GM19099 (cell line): ENCODE data around the gene CSMD2.

Experiments used
- POLR2A ChIP-seq: IDR thresholded peaks from 3 replicates; pipeline ENCODE4 v1.6.1; 2011; ENCODE audit warnings: low read depth; ENCODE audit not compliant: insufficient read length; ENCODE audit errors: extremely low read depth

CSMD2 gene

DNA sequence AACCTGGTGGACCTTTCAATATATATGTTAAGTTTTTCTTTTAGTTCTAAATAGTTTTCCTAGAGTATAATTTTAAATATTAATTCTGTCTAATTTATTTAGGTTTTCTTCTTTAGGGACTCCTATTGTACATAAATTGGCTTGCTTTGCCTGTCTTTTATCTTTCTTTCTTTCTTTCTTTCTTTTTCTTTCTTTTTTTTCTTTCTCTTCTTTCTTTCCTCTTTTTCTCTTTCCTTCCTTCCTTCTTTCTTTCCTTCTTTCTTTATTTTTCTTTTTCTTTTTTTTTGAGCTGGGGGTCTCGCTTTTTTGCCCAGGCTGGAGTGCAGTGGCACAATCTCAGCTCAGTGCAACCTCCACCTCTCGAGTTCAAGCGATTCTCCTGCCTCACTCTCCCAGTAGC is 657.4 kb downstream of the CSMD2 start:
- TF ChIP-seq POLR2A: no peak

GRCh38 chr1:33503506-33503905 is 661.5 kb downstream of the CSMD2 start:
- TF ChIP-seq POLR2A: no peak

GRCh38 chr1:33502726-33503125 is 662.3 kb downstream of the CSMD2 start:
- no peak for TF ChIP-seq POLR2A

GRCh38 chr1:33501774-33502173 is 663.3 kb downstream of the CSMD2 start:
- no peak for TF ChIP-seq POLR2A

DNA sequence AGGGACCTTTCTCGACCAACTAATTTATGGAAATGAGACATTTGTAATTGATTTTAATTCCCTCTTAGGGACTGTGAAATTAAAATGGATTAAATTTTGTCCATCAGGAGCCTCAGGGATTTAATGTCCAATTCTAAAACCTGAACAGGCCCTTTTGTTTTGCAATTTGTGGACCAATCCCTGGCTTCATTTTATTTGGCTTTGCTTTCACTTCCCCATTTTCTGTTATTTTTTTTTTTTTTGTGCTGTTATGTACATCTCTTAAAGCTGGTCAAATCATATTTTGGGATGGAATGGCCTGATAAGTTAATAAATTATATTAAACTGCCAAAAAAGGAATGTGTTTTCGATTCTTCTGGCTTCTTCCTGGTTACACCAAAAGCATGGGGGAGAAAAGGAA is 663.7 kb downstream of the CSMD2 start:
- no peak for TF ChIP-seq POLR2A

GRCh38 chr1:33500547-33500946 is 664.5 kb downstream of the CSMD2 start:
- no peak for TF ChIP-seq POLR2A

DNA sequence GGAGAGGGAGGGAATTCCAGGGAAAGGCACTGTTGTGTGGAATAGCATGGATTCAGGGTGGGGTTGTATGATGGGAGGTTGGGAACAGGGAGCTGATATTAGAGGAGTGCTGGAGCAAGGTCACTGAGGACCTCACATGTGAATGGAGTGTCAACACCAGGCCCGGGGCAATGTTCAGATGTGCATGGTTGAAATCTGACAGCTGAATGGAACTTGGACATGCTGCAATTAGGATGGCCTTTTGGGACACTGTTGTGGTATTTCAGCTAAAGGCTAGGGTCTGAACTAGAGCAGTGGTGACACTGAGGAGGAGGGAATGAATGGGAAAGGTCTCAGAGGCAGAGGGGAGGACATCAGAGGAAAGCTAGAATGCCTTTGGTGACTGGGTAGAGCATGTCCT is 667.6 kb downstream of the CSMD2 start:
- no peak for TF ChIP-seq POLR2A

GRCh38 chr1:33494929-33495328 is 670.1 kb downstream of the CSMD2 start:
- TF ChIP-seq POLR2A: no peak

DNA sequence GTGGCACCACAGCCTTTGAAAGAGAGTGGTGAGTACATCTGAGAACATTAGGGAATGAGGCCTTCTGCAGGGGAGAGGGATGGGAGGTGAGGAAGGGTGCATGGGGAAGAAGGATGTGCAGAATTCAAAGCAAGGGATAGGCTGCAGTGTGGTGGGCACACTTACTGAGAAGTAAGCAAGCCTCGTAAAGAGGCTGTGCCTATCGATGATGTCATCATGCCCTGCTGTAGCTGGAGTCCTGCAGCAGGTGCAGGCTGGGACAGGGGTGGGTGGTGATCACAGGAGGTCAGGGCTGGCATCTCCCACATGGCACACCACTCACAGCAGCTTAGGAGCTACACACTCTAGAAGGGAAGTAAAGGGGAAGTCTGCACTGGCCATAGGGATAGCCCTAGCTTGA is 676.4 kb downstream of the CSMD2 start:
- TF ChIP-seq POLR2A: no peak

- TF ChIP-seq POLR2A: no peak
Observed at GRCh38 chr1:33482412-33482811, 682.6 kb downstream of the CSMD2 start.

DNA sequence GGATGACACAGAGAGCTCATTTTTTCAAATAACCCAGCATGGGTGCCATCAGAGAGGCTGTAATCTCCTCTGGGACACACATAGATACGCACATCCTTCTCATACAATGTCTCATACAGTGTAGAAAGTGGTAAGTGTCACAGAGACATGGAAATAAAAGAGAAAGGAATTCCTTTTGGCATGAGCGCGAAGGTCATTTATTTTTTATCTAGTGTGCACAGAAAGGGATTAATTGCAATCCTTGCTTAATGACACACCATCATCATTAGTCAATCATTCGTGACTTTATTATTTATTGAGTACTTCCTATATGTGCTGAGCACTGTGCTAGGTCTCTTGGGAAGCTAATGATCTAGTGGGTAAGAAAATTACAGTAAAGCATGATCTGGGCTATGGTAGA is 687.6 kb downstream of the CSMD2 start:
- TF ChIP-seq POLR2A: no peak

DNA sequence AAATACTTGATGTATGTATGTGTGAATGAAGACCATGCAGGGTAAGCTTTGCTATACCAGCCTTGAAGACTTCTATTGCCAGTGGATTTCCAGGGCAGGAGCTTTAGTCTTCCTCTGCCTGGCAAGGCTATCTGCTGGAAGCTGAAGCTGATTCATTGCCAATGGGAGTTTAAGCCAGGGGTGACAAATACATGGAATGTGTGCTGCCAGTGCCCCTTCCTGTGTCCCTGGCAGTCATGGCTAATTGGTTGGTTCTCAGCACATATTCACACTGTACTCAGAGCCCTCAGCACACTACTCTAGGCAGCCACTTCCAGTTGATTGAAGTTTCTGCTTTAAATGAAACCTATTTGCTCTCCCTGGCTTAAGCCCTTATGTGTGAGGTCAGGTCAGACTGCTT is 691.1 kb downstream of the CSMD2 start:
- TF ChIP-seq POLR2A: no peak

DNA sequence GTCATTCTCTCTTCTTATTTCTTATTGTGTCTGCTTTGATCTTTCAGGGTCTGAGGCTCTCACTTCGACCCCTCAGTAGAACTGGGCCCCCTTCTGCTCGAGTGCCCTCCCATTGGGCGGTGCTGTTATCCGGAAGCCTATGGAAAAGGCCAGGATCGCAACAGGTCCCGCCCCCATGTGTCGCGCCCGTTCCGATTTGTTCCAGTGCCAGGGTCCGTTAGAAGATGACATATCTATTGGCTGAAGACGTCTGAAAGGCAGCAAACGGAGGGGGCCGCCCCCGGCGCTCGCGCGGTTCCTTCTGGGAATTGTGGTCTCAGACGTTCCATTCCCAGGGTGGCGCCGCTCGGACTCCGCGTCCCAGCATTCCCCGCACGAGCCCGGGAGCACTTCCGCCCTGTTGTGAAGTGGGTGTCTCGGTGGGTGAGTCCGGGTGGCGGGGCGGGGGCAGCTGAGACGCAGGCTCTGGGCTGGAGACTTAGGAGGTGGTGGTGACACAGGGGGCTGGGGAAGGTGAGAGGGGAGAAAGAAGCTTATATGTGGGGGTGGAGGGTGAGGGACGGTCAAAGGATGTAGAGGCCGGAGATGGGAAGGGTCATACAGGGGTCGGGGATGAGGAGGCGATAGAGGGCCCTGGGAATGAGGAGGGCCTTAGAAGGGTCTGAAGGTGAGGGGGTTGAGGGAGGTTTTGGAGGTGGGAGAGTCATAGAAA is 692.6 kb downstream of the CSMD2 start, which contains the start of gene ZSCAN20:
Gene ZSCAN20, plus strand, starts transcription at position 377 of the 712 bp plus-strand sequence. CDS start 6,644 bp downstream, outside the sequence.
- TF ChIP-seq POLR2A: peak; percentile 61

DNA sequence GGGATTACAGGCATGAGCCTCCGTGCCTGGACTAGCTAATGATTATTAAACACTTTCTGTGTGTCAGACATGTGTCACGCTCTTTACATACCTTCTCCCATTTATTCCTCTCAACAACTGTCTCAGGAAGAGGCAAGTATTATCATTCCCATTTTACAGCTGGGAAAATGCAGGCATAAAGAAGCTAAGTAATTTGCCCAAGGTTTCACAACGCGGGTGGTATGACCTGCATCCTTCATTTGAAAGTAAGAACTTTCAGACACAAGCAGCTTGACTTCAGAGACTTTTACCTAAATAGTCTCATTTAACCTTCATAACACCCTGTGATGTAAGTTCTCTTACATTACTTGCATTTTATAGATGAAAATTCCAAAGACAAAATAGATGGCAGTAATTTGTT is 693.6 kb downstream of the CSMD2 start:
- no peak for TF ChIP-seq POLR2A

DNA sequence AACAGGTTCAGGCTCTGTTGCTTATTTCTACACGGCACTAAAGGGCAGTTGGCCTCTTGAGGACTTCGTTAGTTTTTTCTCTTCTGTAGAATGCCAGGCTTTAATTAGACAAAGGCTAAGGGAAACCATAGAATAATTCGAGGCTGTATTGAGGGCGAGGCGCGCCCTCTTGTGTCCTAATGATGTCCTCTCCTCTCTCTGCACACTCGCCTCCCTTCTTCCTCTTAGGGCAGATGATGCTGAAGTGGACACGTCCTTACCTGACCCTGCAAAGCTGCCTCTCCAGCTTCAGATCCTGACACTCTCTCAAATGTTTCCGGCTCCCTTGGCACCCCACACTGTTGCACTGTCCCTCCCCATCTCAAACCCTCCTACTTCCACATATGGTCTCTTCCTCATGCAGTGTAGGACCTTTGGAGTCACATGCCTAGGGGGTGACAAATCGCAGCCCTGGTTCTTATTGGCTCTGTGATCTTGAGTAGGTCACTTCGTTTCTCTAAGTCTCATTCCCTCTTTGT is 694.5 kb downstream of the CSMD2 start:
- no peak for TF ChIP-seq POLR2A

GRCh38 chr1:33469691-33470090 is 695.3 kb downstream of the CSMD2 start:
- no peak for TF ChIP-seq POLR2A

DNA sequence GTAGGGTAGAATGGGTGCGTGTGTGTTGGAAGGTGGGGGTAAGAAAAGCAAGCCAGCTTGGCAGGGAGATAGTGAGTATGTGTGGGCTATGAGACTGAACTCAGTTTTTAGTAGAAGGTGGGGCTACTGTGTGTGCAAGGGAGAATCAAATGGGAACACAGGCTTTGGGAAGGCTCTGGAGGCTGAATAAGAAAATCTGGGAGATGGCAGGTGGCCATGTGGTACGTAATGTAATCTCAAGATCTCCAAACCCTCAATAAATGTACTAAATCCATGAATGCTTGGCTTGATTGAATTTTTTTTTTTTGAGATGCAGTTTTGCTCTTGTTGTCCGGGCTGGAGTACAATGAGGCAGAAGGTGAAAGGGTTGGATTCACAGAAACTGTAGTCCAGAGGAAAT is 696.1 kb downstream of the CSMD2 start:
- no peak for TF ChIP-seq POLR2A

GRCh38 chr1:33468531-33468930 is 696.5 kb downstream of the CSMD2 start:
- no peak for TF ChIP-seq POLR2A

GRCh38 chr1:33468011-33468410 is 697.0 kb downstream of the CSMD2 start:
- no peak for TF ChIP-seq POLR2A
